Hematopoietic multipotent progenitor cell treated with erythropoietin and hydrocortisone succinate and interleukin-3 and kit ligand, for 4 days (in vitro differentiated cells): ENCODE results near the gene BSN.

Source experiments
- DNase-seq: peaks from one replicate; pipeline ENCODE4 v3.0.0-alpha.2; 2015

The BSN gene

GRCh38 chr3:49602877-49603411, 48.7 kb downstream of the BSN start:
- DNase-seq: no peak

- DNase-seq: peak; percentile 13
These were observed 52.1 kb downstream of the BSN start for GRCh38 chr3:49606427-49606826.

GRCh38 chr3:49607105-49607591, 52.9 kb downstream of the BSN start:
- DNase-seq: no peak

GRCh38 chr3:49607796-49608195, 53.5 kb downstream of the BSN start:
- no peak for DNase-seq

- DNase-seq: no peak
These were observed 55.0 kb downstream of the BSN start for GRCh38 chr3:49609314-49609713.

GRCh38 chr3:49609815-49610214, 55.5 kb downstream of the BSN start:
- DNase-seq: no peak

GRCh38 chr3:49610666-49611280, 56.5 kb downstream of the BSN start:
- no peak for DNase-seq

GRCh38 chr3:49611291-49611690, 57.0 kb downstream of the BSN start:
- DNase-seq: no peak

GRCh38 chr3:49611719-49612118, 57.4 kb downstream of the BSN start:
- DNase-seq: no peak

- no peak for DNase-seq
These were observed 60.7 kb downstream of the BSN start for GRCh38 chr3:49614936-49615335.

- DNase-seq: no peak
These were observed 61.8 kb downstream of the BSN start for GRCh38 chr3:49616061-49616460.

GRCh38 chr3:49616491-49616941, 62.2 kb downstream of the BSN start:
- no peak for DNase-seq

GRCh38 chr3:49617390-49618013, 63.2 kb downstream of the BSN start:
- DNase-seq: no peak

GRCh38 chr3:49618412-49618811, 64.1 kb downstream of the BSN start:
- no peak for DNase-seq

GRCh38 chr3:49619649-49620048, 65.4 kb downstream of the BSN start:
- DNase-seq: no peak

GRCh38 chr3:49620728-49621127, 66.5 kb downstream of the BSN start:
- DNase-seq: no peak

GRCh38 chr3:49623071-49623470, 68.8 kb downstream of the BSN start:
- DNase-seq: no peak

- DNase-seq: no peak
These were observed 70.8 kb downstream of the BSN start for GRCh38 chr3:49625071-49625470.

GRCh38 chr3:49626101-49626581, 71.9 kb downstream of the BSN start:
- no peak for DNase-seq

GRCh38 chr3:49626796-49627195, 72.5 kb downstream of the BSN start:
- no peak for DNase-seq

GRCh38 chr3:49627634-49628033, 73.4 kb downstream of the BSN start:
- no peak for DNase-seq

- DNase-seq: no peak
These were observed 74.0 kb downstream of the BSN start for GRCh38 chr3:49628249-49628648.

- DNase-seq: no peak
These were observed 75.2 kb downstream of the BSN start for GRCh38 chr3:49629451-49629850.

GRCh38 chr3:49629866-49630265, 75.6 kb downstream of the BSN start:
- DNase-seq: no peak
